NCI-H1417 treated with DMSO at 0.1 percent for 48 hours (cell line): ENCODE data around the gene CEBPA.

ENCODE experiments used
- DNase-seq: peaks from one replicate; lab custom pipeline; 2025; lab: John Stamatoyannopoulos, UW

CEBPA gene

GRCh38 chr19:33271246-33272021 lies 30.9 kb downstream of the CEBPA start:
- no peak for DNase-seq

- DNase-seq = no peak
These were observed 31.6 kb downstream of the CEBPA start for GRCh38 chr19:33270769-33271168.

GRCh38 chr19:33269016-33269415 lies 33.3 kb downstream of the CEBPA start:
- DNase-seq = no peak

- DNase-seq = no peak
These were observed 34.0 kb downstream of the CEBPA start for GRCh38 chr19:33268162-33268991.

GRCh38 chr19:33267706-33268105 lies 34.6 kb downstream of the CEBPA start:
- DNase-seq = no peak

GRCh38 chr19:33266974-33267484 lies 35.3 kb downstream of the CEBPA start:
- DNase-seq = no peak

GRCh38 chr19:33264881-33265445 lies 37.4 kb downstream of the CEBPA start:
- DNase-seq = no peak

- DNase-seq = no peak
These were observed 38.9 kb downstream of the CEBPA start for GRCh38 chr19:33263325-33264023.

GRCh38 chr19:33261511-33262189 lies 40.7 kb downstream of the CEBPA start:
- no peak for DNase-seq

GRCh38 chr19:33260628-33261418 lies 41.5 kb downstream of the CEBPA start:
- no peak for DNase-seq

GRCh38 chr19:33259539-33259938 lies 42.8 kb downstream of the CEBPA start:
- DNase-seq = no peak

- DNase-seq = no peak
These were observed 44.5 kb downstream of the CEBPA start for GRCh38 chr19:33257828-33258227.

GRCh38 chr19:33256261-33256660 lies 46.1 kb downstream of the CEBPA start:
- no peak for DNase-seq

GRCh38 chr19:33255781-33256180 lies 46.6 kb downstream of the CEBPA start:
- no peak for DNase-seq

GRCh38 chr19:33254245-33254824 lies 48.0 kb downstream of the CEBPA start:
- DNase-seq = no peak

- no peak for DNase-seq
These were observed 49.4 kb downstream of the CEBPA start for GRCh38 chr19:33252971-33253370.

GRCh38 chr19:33252418-33252962 lies 49.8 kb downstream of the CEBPA start:
- no peak for DNase-seq

GRCh38 chr19:33251526-33252090 lies 50.7 kb downstream of the CEBPA start:
- no peak for DNase-seq

GRCh38 chr19:33251076-33251475 lies 51.3 kb downstream of the CEBPA start:
- no peak for DNase-seq

- no peak for DNase-seq
These were observed 51.8 kb downstream of the CEBPA start for GRCh38 chr19:33250500-33250899.
